ENCODE data around the gene ZBTB16. TPM values are rescaled to one million over a fixed set of nuclear protein-coding genes. Genes with fewer than 3 reads are reported as not detected.

The ZBTB16 gene
- total RNA-seq, 1 donor from 2014 or later = not detected

- no peak for DNase-seq (ENCODE audit: low spot score in 2 of 2, unreplicated experiment in 2 of 2)
- no peaks in the 10 kb centered on the region for H3K9me3 Mint-ChIP-seq
- peaks cover 78% of the 10 kb centered on the region for H3K27me3 Mint-ChIP-seq (ENCODE audit: low read depth)
- no peak overlapping the region for H3K4me3 Mint-ChIP-seq
- TF ChIP-seq, protein P1, sequence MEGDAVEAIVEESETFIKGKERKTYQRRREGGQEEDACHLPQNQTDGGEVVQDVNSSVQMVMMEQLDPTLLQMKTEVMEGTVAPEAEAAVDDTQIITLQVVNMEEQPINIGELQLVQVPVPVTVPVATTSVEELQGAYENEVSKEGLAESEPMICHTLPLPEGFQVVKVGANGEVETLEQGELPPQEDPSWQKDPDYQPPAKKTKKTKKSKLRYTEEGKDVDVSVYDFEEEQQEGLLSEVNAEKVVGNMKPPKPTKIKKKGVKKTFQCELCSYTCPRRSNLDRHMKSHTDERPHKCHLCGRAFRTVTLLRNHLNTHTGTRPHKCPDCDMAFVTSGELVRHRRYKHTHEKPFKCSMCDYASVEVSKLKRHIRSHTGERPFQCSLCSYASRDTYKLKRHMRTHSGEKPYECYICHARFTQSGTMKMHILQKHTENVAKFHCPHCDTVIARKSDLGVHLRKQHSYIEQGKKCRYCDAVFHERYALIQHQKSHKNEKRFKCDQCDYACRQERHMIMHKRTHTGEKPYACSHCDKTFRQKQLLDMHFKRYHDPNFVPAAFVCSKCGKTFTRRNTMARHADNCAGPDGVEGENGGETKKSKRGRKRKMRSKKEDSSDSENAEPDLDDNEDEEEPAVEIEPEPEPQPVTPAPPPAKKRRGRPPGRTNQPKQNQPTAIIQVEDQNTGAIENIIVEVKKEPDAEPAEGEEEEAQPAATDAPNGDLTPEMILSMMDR (IDR thresholded peaks at IDR 0.05; ENCODE audit: unreplicated experiment) = no peak
- H3K27ac Mint-ChIP-seq = no peak overlapping the region
- H3K36me3 Mint-ChIP-seq = no peaks in the 10 kb centered on the region
- H3K4me1 Mint-ChIP-seq = peaks cover 23% of the 10 kb centered on the region
Measured at GRCh38 chr11:114080219-114080618, 20.7 kb downstream of the ZBTB16 start.

DNA sequence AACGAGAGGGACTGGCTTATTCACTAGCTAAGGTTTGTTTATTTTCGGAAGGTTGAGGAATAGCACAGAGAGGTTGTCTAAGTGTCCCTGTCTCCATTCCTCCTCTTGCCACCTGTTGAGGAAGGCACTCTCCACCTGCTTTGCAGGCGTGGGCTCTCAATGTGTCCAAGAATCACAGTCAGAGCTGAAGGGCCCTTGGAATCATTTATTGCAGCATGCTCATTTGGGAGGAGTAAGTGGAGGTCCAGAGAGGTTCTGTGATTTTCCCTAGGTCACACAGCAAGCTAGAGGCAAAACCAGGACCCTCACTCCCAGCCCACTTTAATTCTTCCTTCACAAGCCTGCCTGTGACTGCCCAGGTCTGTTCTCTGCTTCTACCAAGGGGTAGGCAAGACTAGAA lies 21.3 kb downstream of the ZBTB16 start:
- no peak overlapping the region for H3K27ac Mint-ChIP-seq
- H3K27me3 Mint-ChIP-seq (ENCODE audit: low read depth) = peaks cover 81% of the 10 kb centered on the region
- H3K4me1 Mint-ChIP-seq = peaks cover 22% of the 10 kb centered on the region
- DNase-seq (ENCODE audit: low spot score in 2 of 2, unreplicated experiment in 2 of 2) = no peak
- H3K4me3 Mint-ChIP-seq = no peak overlapping the region
- TF ChIP-seq, protein P1 (IDR thresholded peaks at IDR 0.05; ENCODE audit: unreplicated experiment) = no peak
- H3K36me3 Mint-ChIP-seq = no peaks in the 10 kb centered on the region
- H3K9me3 Mint-ChIP-seq = no peaks in the 10 kb centered on the region

- H3K36me3 Mint-ChIP-seq = no peaks in the 10 kb centered on the region
- peaks cover 14% of the 10 kb centered on the region for H3K4me1 Mint-ChIP-seq
- no peak for DNase-seq (ENCODE audit: low spot score in 2 of 2, unreplicated experiment in 2 of 2)
- H3K9me3 Mint-ChIP-seq = no peaks in the 10 kb centered on the region
- no peak overlapping the region for H3K4me3 Mint-ChIP-seq
- TF ChIP-seq, protein P1 (IDR thresholded peaks at IDR 0.05; ENCODE audit: unreplicated experiment) = no peak
- H3K27me3 Mint-ChIP-seq (ENCODE audit: low read depth) = peaks cover 77% of the 10 kb centered on the region
- no peak overlapping the region for H3K27ac Mint-ChIP-seq
Measured at GRCh38 chr11:114081641-114082414, 22.3 kb downstream of the ZBTB16 start.

GRCh38 chr11:114082415-114082748 lies 22.9 kb downstream of the ZBTB16 start:
- TF ChIP-seq, protein P1 (IDR thresholded peaks at IDR 0.05; ENCODE audit: unreplicated experiment) = no peak
- no peak for DNase-seq (ENCODE audit: low spot score in 2 of 2, unreplicated experiment in 2 of 2)
- Mint-ChIP-seq H3K36me3 (no peaks in the 10 kb centered on the region), H3K9me3 (no peaks in the 10 kb centered on the region), H3K27ac (no peak overlapping the region), H3K27me3 (ENCODE audit: low read depth) (peaks cover 77% of the 10 kb centered on the region), H3K4me3 (no peak overlapping the region), H3K4me1 (peaks cover 9% of the 10 kb centered on the region)

- Mint-ChIP-seq H3K9me3 (no peaks in the 10 kb centered on the region), H3K36me3 (no peaks in the 10 kb centered on the region), H3K27ac (no peak overlapping the region), H3K4me3 (no peak overlapping the region), H3K27me3 (ENCODE audit: low read depth) (peaks cover 77% of the 10 kb centered on the region), H3K4me1 (peaks cover 5% of the 10 kb centered on the region)
- TF ChIP-seq, protein P1 (IDR thresholded peaks at IDR 0.05; ENCODE audit: unreplicated experiment) = no peak
- no peak for DNase-seq (ENCODE audit: low spot score in 2 of 2, unreplicated experiment in 2 of 2)
Measured at GRCh38 chr11:114082767-114083181, 23.3 kb downstream of the ZBTB16 start.

Measured in mesothelial cell of epicardium (in vitro differentiated cells).